Activated T-helper 17 cell treated with anti-CD3 and anti-CD28 coated beads, Interleukin-2, amount 50 U/mL, for 72 hours (primary cell): ENCODE measurements around the gene TSC2. TPM values are rescaled to one million over a fixed set of nuclear protein-coding genes. Genes with fewer than 3 reads are reported as not detected.
"Not testable (repeated sequence)": the region's sequence is repeated elsewhere in the genome, so short reads cannot be mapped to it uniquely, and the experiment has no call there.

Source experiments
- ATAC-seq: fragments of 150-1000 bp; cut with Tn5 transposase; replicated peaks from 2 replicates; pipeline ENCODE4 v1.10.0; 2021; ENCODE audit warnings: mild to moderate bottlenecking, moderate library complexity
- H3K27ac Mint-ChIP-seq: one replicate; pipeline ENCODE4 v1.8.0; 2022; ENCODE audit warnings: mixed read lengths
- H3K27me3 Mint-ChIP-seq: one replicate; pipeline ENCODE4 v1.8.0; 2022; ENCODE audit warnings: mixed read lengths
- H3K36me3 Mint-ChIP-seq: one replicate; pipeline ENCODE4 v1.8.0; 2022; ENCODE audit warnings: low read depth, mild to moderate bottlenecking, mixed read lengths
- H3K4me1 Mint-ChIP-seq: one replicate; pipeline ENCODE4 v1.8.0; 2022; ENCODE audit warnings: mixed read lengths
- H3K4me3 Mint-ChIP-seq: one replicate; pipeline ENCODE4 v1.8.0; 2022; ENCODE audit warnings: mild to moderate bottlenecking, mixed read lengths
- H3K9me3 Mint-ChIP-seq: one replicate; pipeline ENCODE4 v1.8.0; 2022; ENCODE audit warnings: mixed read lengths
- total RNA-seq, 2 donors: library from RNA; stranded (reverse); gene quantifications; one replicate each; pipeline ENCODE4 v1.2.3, GENCODE V29; 2022

TSC2 gene
- total RNA-seq, 2 donors from 2014 or later = 79.3 to 83.7 TPM

- not testable (repeated sequence) for H3K4me1 Mint-ChIP-seq, H3K36me3 Mint-ChIP-seq, H3K4me3 Mint-ChIP-seq, H3K27ac Mint-ChIP-seq, ATAC-seq, H3K27me3 Mint-ChIP-seq, H3K9me3 Mint-ChIP-seq
These were observed 62.7 kb downstream of the TSC2 start for GRCh38 chr16:2110332-2111008.

GRCh38 chr16:2111009-2111353, 63.2 kb downstream of the TSC2 start:
- H3K36me3 Mint-ChIP-seq, ATAC-seq, H3K27ac Mint-ChIP-seq, H3K4me1 Mint-ChIP-seq, H3K9me3 Mint-ChIP-seq, H3K4me3 Mint-ChIP-seq, H3K27me3 Mint-ChIP-seq: not testable (repeated sequence)

GRCh38 chr16:2111412-2112335, 63.9 kb downstream of the TSC2 start:
- not testable (repeated sequence) for H3K36me3 Mint-ChIP-seq, H3K9me3 Mint-ChIP-seq, H3K4me3 Mint-ChIP-seq, H3K27ac Mint-ChIP-seq, ATAC-seq, H3K27me3 Mint-ChIP-seq, H3K4me1 Mint-ChIP-seq

- not testable (repeated sequence) for H3K9me3 Mint-ChIP-seq, H3K4me3 Mint-ChIP-seq, H3K4me1 Mint-ChIP-seq, H3K27ac Mint-ChIP-seq, H3K27me3 Mint-ChIP-seq, H3K36me3 Mint-ChIP-seq, ATAC-seq
These were observed 64.8 kb downstream of the TSC2 start for GRCh38 chr16:2112539-2113106.

GRCh38 chr16:2114225-2114624, 66.4 kb downstream of the TSC2 start:
- not testable (repeated sequence) for H3K4me1 Mint-ChIP-seq, H3K9me3 Mint-ChIP-seq, H3K4me3 Mint-ChIP-seq, H3K27me3 Mint-ChIP-seq, H3K36me3 Mint-ChIP-seq, ATAC-seq, H3K27ac Mint-ChIP-seq

- H3K9me3 Mint-ChIP-seq, H3K4me1 Mint-ChIP-seq, H3K27me3 Mint-ChIP-seq, H3K27ac Mint-ChIP-seq, H3K4me3 Mint-ChIP-seq, H3K36me3 Mint-ChIP-seq, ATAC-seq: not testable (repeated sequence)
These were observed 67.3 kb downstream of the TSC2 start for GRCh38 chr16:2114885-2115590.

- no peak overlapping the region for H3K4me3 Mint-ChIP-seq
- H3K36me3 Mint-ChIP-seq = no peaks in the 10 kb centered on the region
- no peak for ATAC-seq
These were observed 67.8 kb downstream of the TSC2 start for GRCh38 chr16:2115591-2115973.

GRCh38 chr16:2116428-2116827, 68.6 kb downstream of the TSC2 start:
- H3K4me3 Mint-ChIP-seq, H3K27me3 Mint-ChIP-seq, H3K36me3 Mint-ChIP-seq, H3K9me3 Mint-ChIP-seq, ATAC-seq, H3K4me1 Mint-ChIP-seq, H3K27ac Mint-ChIP-seq: not testable (repeated sequence)

More at GRCh38 chr16:2115591-2115973, 67.8 kb downstream of the TSC2 start:
- no peaks in the 10 kb centered on the region for H3K27me3 Mint-ChIP-seq
- no peak overlapping the region for H3K27ac Mint-ChIP-seq
- H3K9me3 Mint-ChIP-seq = no peaks in the 10 kb centered on the region
- H3K4me1 Mint-ChIP-seq = no peaks in the 10 kb centered on the region

GRCh38 chr16:2117341-2117740, 69.6 kb downstream of the TSC2 start:
- H3K27me3 Mint-ChIP-seq, H3K27ac Mint-ChIP-seq, ATAC-seq, H3K9me3 Mint-ChIP-seq, H3K36me3 Mint-ChIP-seq, H3K4me3 Mint-ChIP-seq, H3K4me1 Mint-ChIP-seq: not testable (repeated sequence)

- not testable (repeated sequence) for H3K27ac Mint-ChIP-seq, H3K27me3 Mint-ChIP-seq, H3K9me3 Mint-ChIP-seq, H3K36me3 Mint-ChIP-seq, H3K4me3 Mint-ChIP-seq, ATAC-seq, H3K4me1 Mint-ChIP-seq
These were observed 70.4 kb downstream of the TSC2 start for GRCh38 chr16:2117960-2118722.

GRCh38 chr16:2121325-2121724, 73.5 kb downstream of the TSC2 start:
- H3K36me3 Mint-ChIP-seq, H3K4me3 Mint-ChIP-seq, H3K4me1 Mint-ChIP-seq, H3K27me3 Mint-ChIP-seq, H3K9me3 Mint-ChIP-seq, H3K27ac Mint-ChIP-seq: not testable (repeated sequence)
- peak; percentile 72 for ATAC-seq

GRCh38 chr16:2121853-2122252, 74.1 kb downstream of the TSC2 start:
- Mint-ChIP-seq H3K27me3 (no peaks in the 10 kb centered on the region), H3K27ac (no peak overlapping the region), H3K9me3 (no peaks in the 10 kb centered on the region), H3K4me1 (no peaks in the 10 kb centered on the region), H3K4me3 (no peak overlapping the region), H3K36me3 (no peaks in the 10 kb centered on the region)
- ATAC-seq = peak; percentile 7

GRCh38 chr16:2122429-2122828, 74.6 kb downstream of the TSC2 start:
- Mint-ChIP-seq H3K27me3 (no peaks in the 10 kb centered on the region), H3K4me1 (no peaks in the 10 kb centered on the region), H3K27ac (no peak overlapping the region), H3K4me3 (no peak overlapping the region), H3K9me3 (no peaks in the 10 kb centered on the region), H3K36me3 (no peaks in the 10 kb centered on the region)
- no peak for ATAC-seq
